GM20431 (cell line): Measurements from ENCODE around the gene ENG.
"Not testable (repeated sequence)": the region's sequence is repeated elsewhere in the genome, so short reads cannot be mapped to it uniquely, and the experiment has no call there.

Experiments
- in situ Hi-C: fragments of 300-500 bp; cut with MseI, MboI; formaldehyde crosslinking; loops from one replicate; pipeline ENCODE4 v1.15.0; 2020; ENCODE audit warnings: low sequenced_read_pairs; ENCODE audit not compliant: unreplicated experiment

ENG gene

DNA sequence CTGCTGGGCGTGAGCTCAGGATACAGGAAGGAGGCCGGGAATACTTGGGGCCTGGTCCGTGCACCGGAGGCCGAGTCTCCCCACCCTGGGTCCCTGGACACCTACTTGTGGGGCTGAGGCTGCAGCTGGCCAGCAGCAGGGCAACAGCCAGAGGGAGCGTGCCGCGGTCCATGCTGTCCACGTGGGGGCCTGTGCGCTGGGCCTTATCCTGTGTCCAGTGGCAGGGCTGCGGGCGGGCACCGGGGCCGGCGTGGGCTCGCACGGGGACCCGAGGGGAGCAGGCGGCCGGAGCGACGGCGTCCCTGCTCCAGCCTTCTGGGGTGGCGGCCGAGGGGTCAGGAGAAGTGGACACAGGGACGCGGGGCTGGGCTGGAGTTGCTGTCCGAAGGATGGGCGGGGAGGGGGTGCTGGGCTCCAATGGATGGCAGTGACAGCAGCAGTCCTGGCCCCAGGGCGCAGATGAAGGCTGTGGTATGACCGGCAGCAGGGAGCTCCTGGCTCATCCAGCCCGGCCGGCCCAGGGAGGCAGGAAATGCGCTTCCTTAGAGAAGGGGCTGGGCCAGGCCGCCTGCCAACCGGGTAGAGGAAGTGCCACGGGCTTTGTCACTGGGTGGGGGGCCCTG lies at the start of gene ENG:
Gene ENG (minus strand): TSS at position 475 of the 623 bp plus-strand sequence. CDS start 303 bp downstream, at position 172.
- in situ Hi-C loops = no loop called here

GRCh38 chr9:127903557-127904475 lies 49.4 kb upstream of the ENG start:
- in situ Hi-C loops = no loop called here

DNA sequence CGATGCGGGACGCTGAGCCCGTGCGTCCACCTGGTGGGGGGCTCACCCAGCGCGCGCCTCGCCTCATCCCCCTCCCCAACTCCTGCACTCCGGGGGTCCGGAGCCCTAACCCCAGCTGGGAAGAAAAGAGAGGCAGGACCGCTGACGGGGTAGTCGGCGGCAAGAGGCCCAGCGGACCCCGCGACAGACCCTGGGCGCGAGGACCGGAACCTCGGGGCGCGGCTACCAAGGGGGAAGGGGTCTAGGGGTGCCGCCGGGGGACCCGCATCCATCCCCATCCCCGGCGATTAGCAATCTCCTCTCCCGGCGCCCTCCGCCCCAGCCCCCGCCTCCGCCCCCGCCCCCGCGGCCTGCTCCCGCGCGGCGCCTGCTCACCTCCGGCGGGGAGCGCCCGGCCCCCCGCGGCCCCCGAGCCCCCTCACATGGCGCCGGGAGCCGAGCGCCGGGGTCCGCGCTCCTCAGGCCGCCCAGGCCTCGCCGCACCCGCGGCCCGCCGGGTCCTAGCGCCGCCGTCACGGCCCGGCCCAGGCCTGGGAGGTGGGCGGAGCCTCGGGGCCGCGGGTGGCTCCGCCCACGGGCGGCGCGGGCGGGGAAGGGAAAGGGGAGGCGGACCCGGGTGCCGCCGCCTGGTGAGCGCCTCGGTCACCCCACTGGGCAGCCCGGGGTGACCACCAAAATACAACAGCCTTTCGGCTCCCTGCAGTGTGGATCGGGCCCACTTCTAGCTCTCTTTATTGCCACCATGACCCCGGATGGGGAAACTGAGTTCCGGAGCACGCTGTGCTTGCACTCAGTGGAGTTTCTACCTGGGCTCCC lies 44.9 kb upstream of the ENG start, which contains the start of gene ST6GALNAC6:
Gene ST6GALNAC6 (minus strand): TSS at position 476 of the 816 bp plus-strand sequence. CDS start 1,622 bp downstream, outside the sequence.
- in situ Hi-C loops = no loop called here

DNA sequence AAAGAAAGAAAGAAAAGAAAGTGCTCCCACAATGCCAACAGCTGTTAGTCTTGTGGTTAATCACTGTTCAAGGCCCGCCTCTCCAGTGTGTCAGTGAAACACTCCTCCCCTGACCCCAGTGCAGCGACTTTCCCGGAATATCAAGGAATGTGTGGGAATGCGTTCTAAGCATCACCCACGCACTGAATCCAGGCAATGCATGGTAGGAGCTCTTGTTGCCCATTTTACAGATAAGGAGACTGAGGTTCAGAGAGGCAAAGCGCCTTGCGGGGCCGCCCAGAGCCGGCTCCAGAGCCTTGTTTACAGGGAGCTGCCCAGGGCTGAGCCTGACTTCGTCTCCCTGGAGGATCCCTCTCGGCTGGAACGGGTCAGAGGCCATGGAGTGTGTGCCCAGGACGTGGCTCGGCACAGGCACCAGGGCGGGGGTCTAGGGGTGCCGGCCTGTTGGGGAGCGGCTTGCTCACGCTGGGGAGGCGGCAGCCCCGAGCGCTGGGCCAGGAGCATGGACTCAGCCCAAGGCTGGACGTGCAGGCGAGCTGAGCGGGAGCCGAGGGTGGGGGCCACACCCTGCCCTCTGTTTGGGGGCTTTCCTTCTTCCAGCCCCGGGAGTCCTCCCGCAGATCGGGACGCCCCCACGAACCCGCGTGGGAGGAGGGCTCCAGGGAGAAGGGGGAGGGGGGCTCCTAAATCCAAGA lies 44.1 kb upstream of the ENG start:
- in situ Hi-C loops = no loop called here

DNA sequence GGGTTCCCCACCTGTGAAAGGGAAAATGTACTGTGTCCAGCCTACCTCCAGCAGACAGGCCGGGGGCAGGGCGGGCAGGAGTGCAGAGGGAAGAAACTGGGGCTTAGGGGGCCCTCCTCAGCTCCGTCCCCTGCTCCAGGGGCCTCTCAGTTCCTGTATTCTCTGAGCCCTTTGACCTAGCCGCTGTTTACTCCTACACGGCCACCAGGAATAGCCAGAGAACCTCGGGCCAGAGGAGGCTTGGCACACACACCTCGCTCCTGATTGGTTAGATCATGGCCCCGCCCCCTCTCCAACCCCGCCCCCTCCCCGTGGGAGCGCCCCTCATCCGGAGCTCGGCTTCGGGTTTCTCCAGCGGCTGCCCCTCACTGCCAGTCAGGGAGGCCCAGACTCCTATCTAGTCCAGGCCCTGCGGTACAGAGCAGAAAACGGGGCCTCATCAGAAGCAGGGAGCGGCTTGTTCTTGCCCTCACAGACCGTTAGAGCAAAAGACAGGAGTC lies 42.8 kb upstream of the ENG start:
- in situ Hi-C loops = no loop called here

DNA sequence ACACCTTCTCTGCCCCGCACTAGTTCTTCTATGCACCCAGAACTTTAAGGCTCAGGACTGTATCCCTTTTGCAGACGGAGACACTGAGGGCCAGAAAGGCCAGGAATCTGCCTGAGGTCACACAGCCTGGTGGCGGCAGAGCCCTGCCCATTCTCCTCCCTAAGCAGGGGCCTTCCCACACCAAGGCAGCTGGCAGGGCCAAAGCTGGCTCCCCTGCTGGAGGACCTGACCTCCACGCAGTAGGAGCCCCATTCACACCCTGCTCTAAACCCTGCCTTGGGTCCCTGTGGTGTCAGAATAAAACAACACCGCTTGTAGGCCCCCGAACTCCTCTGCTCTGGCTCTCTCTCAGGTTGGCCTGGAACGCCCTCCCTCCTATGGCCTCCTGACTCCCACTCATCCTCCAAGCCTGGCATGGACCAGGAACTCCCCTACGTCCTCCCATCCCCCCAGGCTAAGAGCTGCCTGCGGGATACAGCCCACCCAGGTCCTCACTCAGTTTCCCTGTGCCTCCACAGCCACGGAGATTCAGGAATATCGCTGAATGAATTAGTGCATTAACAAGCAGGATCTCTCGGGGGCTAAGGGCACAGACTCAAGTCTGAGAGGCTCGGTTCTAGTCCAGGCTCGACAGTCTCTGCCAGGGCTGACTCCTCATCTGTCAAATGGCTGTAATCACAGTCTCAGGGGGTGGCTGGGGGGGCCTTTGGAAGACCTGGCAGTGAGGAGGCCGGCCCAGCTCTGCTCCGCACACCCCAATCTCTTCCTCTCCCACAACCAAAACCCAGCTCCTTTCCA lies 42.1 kb upstream of the ENG start:
- in situ Hi-C loops = no loop called here

GRCh38 chr9:127895811-127896210 lies 41.4 kb upstream of the ENG start:
- in situ Hi-C loops = no loop called here

- in situ Hi-C loops = no loop called here
Measured at GRCh38 chr9:127893392-127893791, 38.9 kb upstream of the ENG start.

- in situ Hi-C loops = no loop called here
Measured at GRCh38 chr9:127892831-127893230, 38.4 kb upstream of the ENG start.

- in situ Hi-C loops = no loop called here
Measured at GRCh38 chr9:127890053-127890452, 35.6 kb upstream of the ENG start.

GRCh38 chr9:127887792-127888191 lies 33.3 kb upstream of the ENG start:
- in situ Hi-C loops = no loop called here

GRCh38 chr9:127886401-127886972 lies 32.0 kb upstream of the ENG start:
- in situ Hi-C loops = no loop called here

DNA sequence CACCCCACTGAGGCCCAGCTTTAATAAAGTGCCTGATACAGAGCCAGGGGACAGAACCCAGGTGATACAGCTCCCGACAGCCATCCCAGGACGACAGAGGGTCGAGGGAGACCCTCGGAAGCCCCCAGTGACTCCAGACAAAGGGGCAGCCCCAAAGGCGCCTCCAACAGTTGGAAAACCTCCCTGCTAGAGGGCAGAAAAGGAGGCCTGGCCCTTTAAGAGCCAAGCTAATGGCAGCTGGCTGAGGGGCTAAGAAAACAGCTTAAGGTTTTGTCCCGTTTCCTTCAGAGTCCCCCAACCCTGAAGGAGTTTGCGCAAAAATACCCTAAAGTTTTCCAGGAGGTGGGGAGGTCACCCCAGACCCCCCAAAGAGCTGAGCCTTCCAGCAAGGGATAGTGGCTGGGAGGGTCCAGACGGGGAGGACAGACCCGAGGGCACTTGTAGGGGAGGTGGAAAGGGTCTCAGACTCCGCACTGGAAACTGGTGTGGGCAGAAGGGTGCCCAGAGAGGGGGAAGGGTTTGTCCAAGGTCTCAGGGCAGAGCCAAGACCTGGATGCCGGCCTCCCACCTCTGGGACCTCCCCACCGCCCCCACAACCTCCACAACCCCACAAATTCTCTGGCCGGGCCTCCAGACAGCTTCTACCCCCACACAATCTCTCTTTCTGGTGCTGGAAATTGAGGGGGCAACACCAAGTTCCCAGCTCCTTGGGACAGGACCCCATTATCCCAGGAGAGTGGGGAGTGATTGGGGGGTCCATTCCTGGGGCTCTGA lies 31.2 kb upstream of the ENG start:
- in situ Hi-C loops = no loop called here

- in situ Hi-C loops = no loop called here
Measured at GRCh38 chr9:127884976-127885490, 30.6 kb upstream of the ENG start.

DNA sequence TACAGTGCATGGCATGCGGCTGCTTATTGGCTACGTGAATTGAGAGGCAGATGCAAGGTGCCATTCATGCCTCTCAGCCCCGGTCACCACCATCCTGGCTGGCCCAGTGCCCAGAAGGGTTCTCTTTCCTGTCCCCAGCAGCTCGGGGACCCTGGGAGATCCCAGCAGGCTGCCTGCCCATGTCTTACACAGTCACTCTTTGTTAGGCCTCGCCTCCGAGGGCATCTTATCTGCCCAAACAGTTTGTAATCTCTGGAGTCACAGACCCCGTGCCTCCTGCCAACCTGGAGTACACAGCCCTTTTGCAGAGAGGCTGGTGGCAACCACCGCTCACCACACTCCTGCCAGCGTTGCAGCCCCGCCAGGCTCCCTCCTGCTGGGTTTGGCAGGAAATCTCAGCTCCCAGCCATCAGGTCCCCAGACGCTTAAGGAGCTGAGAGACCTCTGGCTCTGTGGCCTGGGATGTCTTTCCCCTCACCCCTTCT lies 30.0 kb upstream of the ENG start:
- in situ Hi-C loops = no loop called here

DNA sequence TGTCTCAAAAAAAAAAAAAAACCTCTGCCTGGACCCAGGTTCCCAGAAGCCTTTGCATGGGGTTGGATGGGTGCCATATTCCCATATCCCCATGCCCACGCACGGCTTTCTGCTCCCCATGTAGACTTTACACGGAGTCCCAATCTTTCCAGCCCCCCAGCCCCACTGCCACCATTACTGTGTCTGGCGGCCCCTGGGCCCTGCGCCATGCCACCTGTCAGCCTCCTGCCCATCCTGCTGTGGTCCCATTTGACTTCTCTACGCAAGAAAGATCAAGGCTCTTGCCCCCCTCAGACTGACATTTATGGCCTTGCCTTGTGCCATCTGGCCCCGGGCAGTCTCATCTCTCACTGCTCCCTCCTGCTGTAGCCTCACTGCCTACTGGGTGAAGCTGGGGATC lies 29.5 kb upstream of the ENG start:
- in situ Hi-C loops = no loop called here

DNA sequence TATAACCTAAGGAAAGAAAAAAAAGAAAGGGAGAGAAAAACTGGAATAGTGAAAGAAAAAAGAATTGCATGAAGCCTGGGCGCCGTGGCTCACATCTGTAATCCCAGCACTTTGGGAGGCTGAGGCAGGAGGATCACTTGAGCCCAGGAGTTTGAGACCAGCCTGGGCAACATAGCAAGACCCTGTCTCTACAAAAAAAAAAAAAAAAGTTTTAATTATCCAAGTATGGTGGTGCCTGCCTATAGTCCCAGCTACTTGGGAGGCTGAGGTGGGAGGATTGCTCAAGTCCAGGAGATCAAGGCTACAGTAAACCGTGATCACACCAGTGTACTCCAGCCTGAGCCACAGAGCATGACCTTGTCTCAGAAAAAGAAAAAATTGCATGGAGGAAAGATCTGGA lies 27.3 kb upstream of the ENG start:
- in situ Hi-C loops = not testable (repeated sequence)

DNA sequence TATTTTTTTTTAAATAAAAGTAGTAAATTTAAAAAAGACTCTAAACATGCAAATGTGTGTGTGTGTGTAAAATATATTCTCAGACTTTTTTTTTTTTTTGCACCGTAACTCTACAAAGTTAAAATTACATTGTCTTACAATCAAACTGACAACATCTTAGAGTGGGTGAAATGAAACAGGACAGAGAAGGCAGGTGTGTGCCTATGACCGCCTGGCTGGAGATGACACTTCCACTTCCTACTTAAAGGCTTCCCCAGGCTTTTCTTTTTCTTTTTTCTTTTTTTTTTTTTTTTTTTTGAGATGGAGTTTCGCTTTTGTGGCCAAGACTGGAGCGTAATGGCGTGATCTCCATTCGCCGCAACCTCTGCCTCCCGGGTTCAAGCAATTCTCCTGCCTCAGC lies 25.7 kb upstream of the ENG start:
- in situ Hi-C loops = no loop called here
